ENCODE measurements around the gene OR5C1. TPM values are rescaled to one million over a fixed set of nuclear protein-coding genes. Genes with fewer than 3 reads are reported as not detected.

The OR5C1 gene
- total and polyA plus RNA-seq, 9 of the 15 experiments (the other 6 are each of a cell fraction or from before 2014, with no cell fraction given): not detected

DNA sequence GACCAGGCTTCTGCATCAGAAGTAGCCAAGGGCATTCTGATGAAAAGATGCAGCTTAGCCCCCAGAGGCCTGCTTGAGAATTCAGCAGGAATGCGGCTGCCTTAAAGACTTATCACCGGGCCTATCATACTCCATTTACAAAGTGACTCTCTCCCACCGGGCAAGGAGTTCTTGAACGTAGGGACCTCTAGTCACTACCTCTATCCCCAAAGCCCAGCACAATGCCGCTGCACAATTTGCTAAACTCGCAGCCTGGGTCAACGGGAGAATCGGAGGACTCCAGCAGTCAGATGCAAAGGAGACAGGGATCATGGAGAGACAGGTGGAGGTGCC is 39.0 kb downstream of the OR5C1 start:
- H3K9me3 ChIP-seq (replicated peaks; ENCODE audit: control insufficient read depth, insufficient read depth, low read depth, low read length): no peaks in the 10 kb centered on the region
- H3K36me3 ChIP-seq (ENCODE audit: control insufficient read depth, insufficient read depth, low read length): peaks cover 30% of the 10 kb centered on the region
- TF ChIP-seq NCOA1 (IDR thresholded peaks at IDR 0.05; ENCODE audit: low read depth): 0 out of 2 replicates have a peak, but pooled peaks have one; percentile 6
- TF ChIP-seq TEAD1 (CRISPR knock-in tag; IDR thresholded peaks at IDR 0.05): 0 out of 4 replicates have a peak, but pooled peaks of 1 of the 2 experiments have one; percentile 56
- TF ChIP-seq HNRNPUL1 (IDR thresholded peaks at IDR 0.05; ENCODE audit: low read length): no peak
- TF ChIP-seq DPF2 (IDR thresholded peaks at IDR 0.05): 0 out of 2 replicates have a peak, but pooled peaks have one; percentile 17
- TF ChIP-seq, protein P1, sequence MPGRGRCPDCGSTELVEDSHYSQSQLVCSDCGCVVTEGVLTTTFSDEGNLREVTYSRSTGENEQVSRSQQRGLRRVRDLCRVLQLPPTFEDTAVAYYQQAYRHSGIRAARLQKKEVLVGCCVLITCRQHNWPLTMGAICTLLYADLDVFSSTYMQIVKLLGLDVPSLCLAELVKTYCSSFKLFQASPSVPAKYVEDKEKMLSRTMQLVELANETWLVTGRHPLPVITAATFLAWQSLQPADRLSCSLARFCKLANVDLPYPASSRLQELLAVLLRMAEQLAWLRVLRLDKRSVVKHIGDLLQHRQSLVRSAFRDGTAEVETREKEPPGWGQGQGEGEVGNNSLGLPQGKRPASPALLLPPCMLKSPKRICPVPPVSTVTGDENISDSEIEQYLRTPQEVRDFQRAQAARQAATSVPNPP (IDR thresholded peaks at IDR 0.05; ENCODE audit: borderline replicate concordance, insufficient read depth, insufficient read length): no peak
- no peak for TF ChIP-seq MAFF (IDR thresholded peaks at IDR 0.05; ENCODE audit: low read length)
- no peak for TF ChIP-seq SREBF2 (CRISPR knock-in tag; IDR thresholded peaks at IDR 0.05)
- no peak for TF ChIP-seq NFE2L1 (tag; IDR thresholded peaks at IDR 0.05; ENCODE audit: borderline replicate concordance, low read depth)
- 0 out of 2 replicates have a peak, but pooled peaks have one; percentile 8 for TF ChIP-seq SMARCA4 (IDR thresholded peaks at IDR 0.05)
- TF ChIP-seq ZNF232 (CRISPR knock-in tag; IDR thresholded peaks at IDR 0.05): no peak
- TF ChIP-seq RBM15 (IDR thresholded peaks at IDR 0.05; ENCODE audit: insufficient read depth, low read length): no peak
- TF ChIP-seq TCF7L2 (IDR thresholded peaks at IDR 0.05; ENCODE audit: low read depth, low read length): no peak
- peak in 2 of 4 experiments; percentile 17 to 37 for DNase-seq (ENCODE audit: extremely low read depth in 1 of 4, low spot score in 3 of 4)
- WGBS (ENCODE audit: insufficient coverage, low coverage, missing lambda C conversion rate): 2% methylated on average over 8 of the region's 8 CpGs
- ChIA-PET POLR2A (interaction anchor here (0.8 to 1.5 kb wide), 4 partner anchors 13 to 521 kb away, joined by 3 to 4 read pairs (median 3); no protein-coding TSS in a partner anchor), CTCF (ENCODE audit: low intra/inter-chr PET ratio) (no interaction called here)
- no TSS peak for BruUV-seq (replicated peaks)
- H3K4me3 ChIP-seq: peak overlapping the region; percentile 85
- intact Hi-C loops (cut with micrococcal nuclease): loop anchor here (5.0 kb wide), 1 partner anchor 175 kb away; no protein-coding TSS in a partner anchor
- no peaks in the 10 kb centered on the region for H3K9me1 ChIP-seq (ENCODE audit: control insufficient read depth, insufficient read depth, low read length)
- peak overlapping the region; percentile 91 for H3K27ac ChIP-seq (ENCODE audit: extremely low read depth, low read depth, low read length)
- ATAC-seq: peak; percentile 52
- H3K27me3 ChIP-seq (ENCODE audit: control insufficient read depth in 2 of 2, insufficient read depth in 2 of 2, low read length in 2 of 2): no peaks in the 10 kb centered on the region
- H4K20me1 ChIP-seq (replicated peaks; ENCODE audit: control insufficient read depth, insufficient read depth, low read length): peaks cover 7% of the 10 kb centered on the region; the same call in 1 of the 2 replicates
- H3K4me1 ChIP-seq (replicated peaks in 1 of 2; ENCODE audit: control insufficient read depth in 2 of 2, insufficient read depth in 2 of 2, low read length in 2 of 2): peaks cover 10 to 13% of the 10 kb centered on the region in 2 experiments; a peak in 4 of 5 replicates
- H3K4me2 ChIP-seq (ENCODE audit: insufficient read depth, low read length): peak overlapping the region; percentile 97
- peak overlapping the region; percentile 91 to 99 for H3K9ac ChIP-seq (ENCODE audit: insufficient read depth in 1 of 2, low read depth in 2 of 2, low read length in 2 of 2)
- peak overlapping the region; percentile 99 for H2AFZ ChIP-seq (ENCODE audit: low read depth, low read length)
- H3K79me2 ChIP-seq (ENCODE audit: control insufficient read depth, insufficient read depth, low read length): peaks cover 37% of the 10 kb centered on the region
- FAIRE-seq: no peak
- in situ Hi-C loops (cut with MboI): loop anchor here (10.0 kb wide), 1 partner anchor 517 kb away; no protein-coding TSS in a partner anchor

Measured in K562 (cell line).